HG02623 (cell line): ENCODE data around the gene MICALL2.

Experiments
- ATAC-seq: cut with Tn5 transposase; IDR thresholded peaks from one replicate; pipeline ENCODE4 v1.9.1; 2021; ENCODE audit warnings: moderate library complexity; ENCODE audit not compliant: unreplicated experiment

MICALL2 gene

GRCh38 chr7:1434891-1435670 is 24.2 kb downstream of the MICALL2 start:
- ATAC-seq: no peak

- ATAC-seq: no peak
These were observed 25.0 kb downstream of the MICALL2 start for GRCh38 chr7:1434165-1434718.

GRCh38 chr7:1433128-1433920 is 25.9 kb downstream of the MICALL2 start:
- ATAC-seq: no peak

GRCh38 chr7:1432411-1433082 is 26.7 kb downstream of the MICALL2 start:
- ATAC-seq: no peak

- no peak for ATAC-seq
These were observed 27.5 kb downstream of the MICALL2 start for GRCh38 chr7:1431634-1432380.

GRCh38 chr7:1431226-1431625 is 28.0 kb downstream of the MICALL2 start:
- no peak for ATAC-seq

- no peak for ATAC-seq
These were observed 29.0 kb downstream of the MICALL2 start for GRCh38 chr7:1430056-1430845.

GRCh38 chr7:1428941-1429501 is 30.2 kb downstream of the MICALL2 start:
- no peak for ATAC-seq

- ATAC-seq: no peak
These were observed 32.1 kb downstream of the MICALL2 start for GRCh38 chr7:1427064-1427657.

GRCh38 chr7:1426474-1426873 is 32.8 kb downstream of the MICALL2 start:
- ATAC-seq: no peak

- no peak for ATAC-seq
These were observed 33.8 kb downstream of the MICALL2 start for GRCh38 chr7:1425292-1426136.

- ATAC-seq: no peak
These were observed 35.2 kb downstream of the MICALL2 start for GRCh38 chr7:1424041-1424440.

- no peak for ATAC-seq
These were observed 35.9 kb downstream of the MICALL2 start for GRCh38 chr7:1423264-1423811.

- no peak for ATAC-seq
These were observed 36.6 kb downstream of the MICALL2 start for GRCh38 chr7:1422512-1423263.

GRCh38 chr7:1421946-1422345 is 37.3 kb downstream of the MICALL2 start:
- no peak for ATAC-seq

- no peak for ATAC-seq
These were observed 38.1 kb downstream of the MICALL2 start for GRCh38 chr7:1421020-1421790.
